GM18498 (cell line): Measurements from ENCODE around the gene GCNT2.
"Not testable (repeated sequence)": the region's sequence is repeated elsewhere in the genome, so short reads cannot be mapped to it uniquely, and the experiment has no call there.

Experiments
- ATAC-seq: cut with Tn5 transposase; IDR thresholded peaks from one replicate; pipeline ENCODE4 v1.9.1; 2021; ENCODE audit warnings: mild to moderate bottlenecking, moderate library complexity; ENCODE audit not compliant: unreplicated experiment

Gene GCNT2

DNA sequence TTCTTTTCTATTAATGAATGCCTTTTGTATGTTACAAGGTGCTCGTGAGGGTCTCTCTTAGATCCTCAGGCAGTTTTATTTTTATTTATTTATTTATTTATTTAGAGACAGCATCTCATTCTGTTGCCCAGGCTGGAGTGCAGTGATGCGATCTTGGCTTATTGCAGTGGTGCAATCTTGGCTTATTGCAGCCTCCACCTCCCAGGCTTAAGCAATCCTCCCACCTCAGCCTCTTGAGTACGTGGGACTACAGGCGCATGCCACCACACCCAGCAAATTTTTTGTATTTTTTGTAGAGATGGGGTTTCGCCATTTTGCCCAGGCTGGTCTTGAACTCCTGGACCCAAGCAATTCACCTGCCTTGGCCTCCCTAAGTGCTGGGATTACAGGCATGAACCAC is 79.5 kb downstream of the GCNT2 start:
- ATAC-seq = not testable (repeated sequence)

DNA sequence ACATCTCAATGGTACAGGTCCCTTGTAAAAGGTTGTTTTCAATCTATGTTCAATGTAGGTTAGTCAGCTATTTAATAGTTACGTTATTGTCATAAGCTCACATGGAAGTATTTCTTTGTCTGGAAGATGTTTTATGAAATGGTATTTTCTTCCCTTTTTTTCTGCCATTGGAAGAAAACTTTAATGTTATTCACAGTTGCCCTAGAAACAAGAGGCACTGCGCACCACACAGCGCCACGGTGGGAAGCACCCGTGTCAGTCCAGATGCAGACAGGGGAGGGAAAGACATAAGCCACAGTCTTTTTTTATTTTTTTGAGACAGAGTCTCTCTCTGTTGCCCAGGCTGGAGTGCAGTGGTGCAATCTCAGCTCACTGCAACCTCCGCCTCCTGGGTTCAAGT is 82.1 kb downstream of the GCNT2 start:
- no peak for ATAC-seq

DNA sequence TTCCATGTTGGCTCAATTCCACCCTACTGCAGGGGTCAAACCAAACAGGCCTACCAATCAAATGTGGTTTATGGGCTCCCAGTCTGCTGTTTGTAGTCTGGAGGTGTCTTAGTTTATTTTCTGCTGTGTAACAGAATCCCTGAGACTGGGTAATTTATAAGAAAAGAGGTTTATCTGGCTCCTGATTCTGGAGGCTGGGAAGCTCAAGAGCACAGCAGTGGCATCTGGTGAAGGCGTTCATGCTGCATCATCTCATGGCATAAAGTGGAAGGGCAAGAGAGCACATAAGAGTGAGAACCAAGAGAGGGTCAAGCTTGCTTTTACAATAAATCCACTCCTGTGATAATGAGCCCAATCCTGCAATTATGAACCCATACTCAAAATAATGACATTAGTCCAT is 87.9 kb downstream of the GCNT2 start:
- no peak for ATAC-seq

DNA sequence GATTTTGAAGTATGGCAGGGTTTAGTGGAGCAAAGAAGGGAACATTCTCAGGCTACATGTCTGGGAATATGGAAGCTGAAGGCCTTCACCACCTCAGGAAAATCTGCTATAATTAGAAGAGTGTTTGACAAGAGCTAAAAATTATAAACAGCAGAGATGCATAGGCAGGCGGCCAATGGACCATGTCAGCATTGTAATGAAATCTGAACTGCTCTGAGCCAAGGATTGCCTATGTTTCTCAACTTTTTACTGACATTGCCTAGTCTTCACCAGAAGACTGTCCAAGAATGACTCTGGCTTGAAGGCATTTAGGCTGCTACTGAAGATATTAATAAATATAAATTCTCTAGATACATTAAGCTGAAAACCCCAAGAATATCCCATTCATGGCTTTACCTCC is 89.1 kb downstream of the GCNT2 start:
- ATAC-seq = no peak

DNA sequence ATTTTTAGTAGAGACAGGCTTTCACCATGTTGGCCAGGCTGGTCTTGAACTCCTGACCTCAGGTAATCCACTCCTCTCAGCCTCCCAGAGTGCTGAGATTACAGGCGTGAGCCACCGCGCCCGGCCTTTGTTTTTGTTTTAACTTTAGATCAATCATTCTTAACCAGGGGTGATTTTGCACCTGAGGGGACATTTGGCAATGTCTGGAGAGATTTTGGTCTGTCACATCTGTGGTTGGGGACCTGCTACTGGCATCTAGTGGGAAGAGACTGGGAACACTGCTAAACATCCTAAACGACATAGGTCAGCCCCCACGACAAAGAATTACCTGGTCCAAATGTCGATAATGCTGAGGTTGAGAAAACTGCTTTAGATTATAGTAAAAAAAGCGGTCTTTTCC is 91.0 kb downstream of the GCNT2 start:
- ATAC-seq = no peak

DNA sequence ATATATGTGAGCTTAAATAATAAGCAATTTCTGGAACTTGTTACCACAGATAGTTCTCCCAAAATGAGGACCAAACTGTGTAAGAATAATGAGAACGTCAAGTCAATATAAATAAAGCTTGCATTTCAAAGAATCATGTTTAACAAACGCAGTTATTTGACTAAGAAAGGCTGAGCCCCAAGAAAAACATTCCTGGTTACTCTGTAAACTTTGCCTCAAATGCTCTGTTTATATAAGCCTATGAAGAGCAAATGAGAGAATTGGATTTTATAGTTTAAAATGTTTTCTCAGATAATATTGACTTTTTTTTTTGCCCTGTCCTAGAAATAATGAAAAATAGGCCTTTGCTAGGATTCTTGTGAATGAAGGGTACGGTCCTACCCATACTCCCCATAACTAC is 91.9 kb downstream of the GCNT2 start:
- ATAC-seq = no peak

DNA sequence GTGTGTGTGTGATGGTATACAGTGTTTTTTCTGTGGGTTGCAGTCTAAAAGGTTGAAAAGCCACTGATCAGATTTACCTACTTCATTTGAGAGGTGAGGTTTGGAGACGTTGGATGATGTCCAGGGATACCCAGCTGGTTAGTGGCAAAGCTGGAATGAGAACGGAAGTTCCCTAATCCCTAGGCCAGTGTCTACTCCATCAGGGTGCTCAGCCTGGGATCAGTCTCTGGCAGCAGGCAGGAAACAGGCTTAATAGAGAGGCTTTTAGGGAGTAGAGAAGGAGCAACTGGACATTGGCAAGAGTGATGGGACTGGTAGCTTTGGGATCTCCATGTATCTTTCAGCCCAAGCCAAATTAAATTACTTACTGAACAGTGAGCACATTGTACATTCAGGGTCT is 92.6 kb downstream of the GCNT2 start:
- ATAC-seq = no peak

DNA sequence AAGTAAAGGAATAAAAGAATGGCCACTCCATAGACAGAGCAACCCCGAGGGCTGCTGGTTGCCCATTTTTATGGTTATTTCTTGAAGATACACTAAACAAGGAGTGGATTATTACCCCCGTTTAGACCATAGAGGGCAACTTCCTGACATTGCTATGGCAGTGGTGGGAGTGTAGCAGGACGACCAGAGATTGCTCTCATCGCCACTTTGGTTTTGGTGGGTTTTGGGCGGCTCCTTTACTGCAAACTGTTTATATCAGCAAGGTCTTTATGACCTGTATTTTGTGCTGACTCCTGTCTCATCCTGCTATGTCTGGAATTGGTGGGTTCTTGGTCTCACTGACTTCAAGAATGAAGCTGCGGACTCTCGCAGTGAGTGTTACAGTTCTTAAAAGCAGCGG is 94.5 kb downstream of the GCNT2 start:
- no peak for ATAC-seq

DNA sequence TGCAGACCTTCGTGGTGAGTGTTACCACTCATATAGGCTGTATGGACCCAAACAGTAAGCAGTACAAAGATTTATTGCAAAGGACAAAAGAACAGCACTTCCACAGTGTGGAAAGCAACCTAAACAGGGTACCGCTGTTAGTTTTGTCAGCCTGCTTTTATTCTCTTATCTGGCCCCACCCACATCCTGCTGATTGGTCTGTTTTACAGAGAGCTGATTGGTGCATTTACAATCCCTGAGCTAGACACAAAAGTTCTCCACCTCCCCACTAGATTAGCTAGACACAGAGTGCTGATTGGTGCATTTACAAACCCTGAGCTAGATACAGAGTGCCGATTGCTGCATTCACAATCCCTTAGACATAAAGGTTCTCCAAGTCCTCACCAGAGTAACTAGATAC is 95.1 kb downstream of the GCNT2 start:
- not testable (repeated sequence) for ATAC-seq

DNA sequence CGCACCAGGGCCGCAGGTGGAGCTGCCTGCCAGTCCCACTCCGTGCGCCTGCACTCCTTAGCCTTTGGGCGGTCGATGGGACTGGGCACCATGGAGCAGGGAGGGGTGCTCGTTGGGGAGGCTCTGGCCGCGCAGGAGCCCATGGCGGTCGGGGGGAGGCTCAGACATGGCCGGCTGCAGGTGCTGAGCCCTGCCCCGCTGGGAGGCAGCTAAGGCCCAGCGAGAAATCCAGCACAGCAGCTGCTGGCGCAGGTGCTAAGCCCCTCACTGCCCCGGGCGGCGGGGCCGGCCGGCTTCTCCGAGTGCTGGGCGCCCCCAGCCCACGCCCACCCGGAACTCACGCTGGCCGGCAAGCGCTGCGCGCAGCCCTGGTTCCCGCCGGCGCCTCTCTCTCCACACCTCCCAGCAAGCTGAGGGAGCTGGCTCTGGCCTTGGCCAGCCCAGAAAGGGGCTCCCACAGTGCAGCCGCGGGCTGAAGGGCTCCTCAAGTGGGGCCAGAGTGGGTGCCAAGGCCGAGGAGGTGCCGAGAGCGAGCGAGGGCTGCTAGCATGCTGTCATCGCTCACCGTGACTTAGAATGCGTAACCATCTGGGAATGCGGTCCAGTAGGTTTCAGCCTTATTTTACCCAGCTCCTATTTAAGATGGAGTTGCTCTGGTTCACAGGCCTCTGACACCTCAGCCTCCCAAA is 96.0 kb downstream of the GCNT2 start:
- ATAC-seq = no peak

DNA sequence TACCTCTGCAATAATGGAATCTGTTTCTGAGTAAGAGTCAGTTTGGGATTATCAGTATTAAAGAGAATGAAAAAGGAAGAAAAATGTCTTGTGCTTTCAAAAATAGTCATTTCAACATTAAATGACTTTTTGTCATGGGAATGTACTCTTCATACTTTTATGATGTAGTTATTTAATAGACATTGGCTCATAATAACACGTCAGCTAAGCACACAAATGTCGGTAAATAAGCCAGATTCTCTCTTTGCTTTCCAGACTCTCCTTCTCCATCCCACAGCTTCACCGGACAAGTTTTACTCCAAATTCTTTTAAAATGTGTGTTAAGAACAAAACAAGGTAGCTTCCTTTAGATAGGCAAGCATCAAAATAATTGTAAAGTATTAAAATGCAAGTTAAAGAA is 97.3 kb downstream of the GCNT2 start:
- ATAC-seq = no peak

DNA sequence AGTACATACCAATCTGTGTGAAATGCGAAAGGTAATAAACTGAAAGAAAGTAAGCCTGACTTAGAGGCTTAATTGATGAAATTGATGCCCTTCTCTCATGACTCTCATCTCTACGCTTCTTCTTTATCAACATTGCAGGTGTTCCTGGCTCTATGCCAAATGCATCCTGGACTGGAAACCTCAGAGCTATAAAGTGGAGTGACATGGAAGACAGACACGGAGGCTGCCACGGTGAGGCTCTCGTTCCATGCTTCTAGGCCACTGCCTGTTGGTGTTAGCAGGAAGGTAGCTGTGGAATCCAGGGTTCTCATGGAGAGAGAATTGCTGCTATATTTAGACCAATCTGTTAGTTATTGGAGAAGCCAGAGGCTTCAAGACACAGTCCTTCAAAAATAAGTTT is 100.1 kb downstream of the GCNT2 start:
- no peak for ATAC-seq

DNA sequence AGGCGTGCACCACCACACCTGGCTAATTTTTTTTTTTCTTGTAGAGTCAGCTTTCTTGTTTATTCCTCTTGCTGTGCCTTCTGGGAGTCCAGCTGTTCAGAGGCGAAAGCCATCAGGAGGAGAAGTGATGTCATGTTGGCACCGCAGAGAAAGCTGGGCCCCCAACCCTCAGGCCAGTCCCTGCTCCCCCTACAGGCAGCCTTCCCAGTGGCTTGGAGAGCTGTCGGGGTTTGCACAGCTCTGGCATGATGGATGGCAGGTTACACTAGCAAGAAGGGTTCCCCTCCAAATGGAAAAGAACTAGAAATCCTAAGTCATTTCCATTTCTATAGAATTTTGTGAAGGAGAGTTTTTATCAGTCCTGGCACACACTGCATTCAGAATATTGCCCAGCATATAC is 100.7 kb downstream of the GCNT2 start:
- no peak for ATAC-seq

DNA sequence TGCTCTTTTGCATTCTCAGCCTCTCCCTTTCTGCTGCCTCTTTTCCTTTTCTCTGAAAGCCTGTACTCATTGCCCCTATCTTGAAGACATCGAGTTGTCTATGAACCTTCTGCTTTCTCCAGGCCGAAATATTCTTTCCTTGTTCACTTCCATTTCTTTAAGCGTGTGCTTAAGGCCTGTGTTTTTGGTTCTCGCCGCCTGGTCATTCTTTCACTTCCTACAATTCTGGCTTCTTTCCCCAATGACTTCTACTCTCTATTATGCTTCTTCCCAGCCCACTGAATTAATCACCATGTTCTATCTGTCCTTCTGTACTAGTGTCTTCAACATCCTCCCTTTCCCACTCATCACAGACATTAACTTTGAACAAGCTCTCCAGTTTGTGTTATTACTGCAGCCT is 103.7 kb downstream of the GCNT2 start:
- no peak for ATAC-seq

DNA sequence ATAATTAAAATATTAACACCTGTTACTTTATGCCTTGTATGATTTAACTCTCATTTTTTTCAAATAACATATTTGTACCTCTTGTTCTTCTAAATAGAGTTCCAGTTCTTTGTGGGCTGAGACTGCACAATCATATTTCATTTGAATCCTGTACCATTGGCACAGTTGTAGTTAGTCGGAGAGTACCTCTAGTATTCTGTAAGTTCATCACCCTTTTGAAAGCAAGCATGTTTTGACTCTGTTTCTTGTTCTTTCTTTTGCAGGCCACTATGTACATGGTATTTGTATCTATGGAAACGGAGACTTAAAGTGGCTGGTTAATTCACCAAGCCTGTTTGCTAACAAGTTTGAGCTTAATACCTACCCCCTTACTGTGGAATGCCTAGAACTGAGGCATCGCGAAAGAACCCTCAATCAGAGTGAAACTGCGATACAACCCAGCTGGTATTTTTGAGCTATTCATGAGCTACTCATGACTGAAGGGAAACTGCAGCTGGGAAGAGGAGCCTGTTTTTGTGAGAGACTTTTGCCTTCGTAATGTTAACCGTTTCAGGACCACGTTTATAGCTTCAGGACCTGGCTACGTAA is 105.1 kb downstream of the GCNT2 start:
- ATAC-seq = no peak

DNA sequence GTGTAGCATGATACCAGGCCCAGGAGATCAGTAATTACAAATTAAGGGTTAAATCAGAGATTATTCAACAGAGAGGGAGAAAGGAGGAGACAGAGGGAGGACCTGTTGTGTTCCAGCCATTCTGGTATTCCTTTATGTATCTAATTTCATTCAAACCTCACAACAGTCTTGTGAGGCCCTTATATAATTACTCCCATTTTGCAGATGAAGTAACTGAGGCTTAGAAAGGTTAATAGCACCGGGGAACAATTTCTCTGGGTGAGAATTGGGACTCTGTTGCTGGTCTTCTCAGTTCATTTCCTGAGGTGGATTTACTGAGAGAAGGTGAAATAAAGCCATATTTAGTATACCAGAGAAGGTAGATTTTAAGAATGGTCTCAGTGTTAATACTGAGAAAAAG is 106.6 kb downstream of the GCNT2 start:
- ATAC-seq = no peak

DNA sequence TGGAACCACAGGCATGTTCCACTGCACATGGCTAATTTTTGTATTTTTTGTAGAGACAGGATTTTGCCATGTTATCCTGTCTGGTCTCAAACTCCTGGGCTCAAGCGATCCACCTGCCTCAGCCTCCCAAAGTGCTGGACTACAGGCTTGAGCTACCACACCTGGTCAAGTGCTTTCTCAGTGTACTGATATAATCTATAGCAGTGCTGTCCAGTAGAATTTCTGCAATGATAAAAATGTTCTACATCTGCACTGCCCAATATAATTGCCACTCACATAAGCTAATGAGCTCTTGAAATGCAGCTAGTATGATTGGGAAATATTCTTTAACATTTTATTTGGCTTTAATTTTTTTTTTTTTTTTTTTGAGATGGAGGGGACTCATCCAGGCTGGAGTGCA is 109.0 kb downstream of the GCNT2 start:
- ATAC-seq = no peak

DNA sequence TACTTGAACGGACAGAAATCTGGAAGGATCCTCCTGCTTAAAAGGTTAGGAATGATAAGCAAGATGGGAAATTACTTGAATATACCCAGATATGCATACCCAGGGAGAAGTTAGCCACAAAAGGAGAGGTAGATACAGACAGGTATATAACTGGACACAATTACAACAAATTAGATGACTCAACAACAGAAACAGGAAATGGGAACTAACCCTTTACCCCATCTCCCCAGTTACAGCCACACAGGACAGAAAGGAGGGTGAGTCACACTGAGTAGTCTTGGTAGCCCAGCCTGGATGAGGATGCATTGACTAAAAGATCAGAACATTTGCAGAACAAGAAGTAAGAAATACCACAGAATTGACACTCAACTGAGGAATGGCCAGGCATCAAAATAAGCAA is 112.1 kb downstream of the GCNT2 start:
- ATAC-seq = peak; percentile 97

DNA sequence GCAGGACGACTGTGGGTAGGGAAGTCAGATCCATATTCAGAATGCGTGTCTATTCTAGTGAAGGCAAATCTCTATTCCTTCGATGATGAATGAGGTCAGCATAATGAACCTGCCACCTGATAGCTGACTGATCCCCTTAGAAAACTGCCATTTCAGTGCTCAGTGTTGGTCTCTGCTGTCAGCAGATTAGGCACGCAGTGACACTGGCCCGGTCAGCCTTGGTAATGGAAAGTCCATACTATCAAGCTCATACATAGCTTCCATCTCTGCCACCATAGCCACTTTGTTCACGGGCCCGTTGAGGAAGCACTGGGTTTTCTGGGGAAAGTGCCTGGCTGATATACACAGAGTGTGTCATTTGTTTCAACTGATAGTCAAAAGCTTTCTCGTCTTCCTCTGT is 119.3 kb downstream of the GCNT2 start:
- no peak for ATAC-seq

DNA sequence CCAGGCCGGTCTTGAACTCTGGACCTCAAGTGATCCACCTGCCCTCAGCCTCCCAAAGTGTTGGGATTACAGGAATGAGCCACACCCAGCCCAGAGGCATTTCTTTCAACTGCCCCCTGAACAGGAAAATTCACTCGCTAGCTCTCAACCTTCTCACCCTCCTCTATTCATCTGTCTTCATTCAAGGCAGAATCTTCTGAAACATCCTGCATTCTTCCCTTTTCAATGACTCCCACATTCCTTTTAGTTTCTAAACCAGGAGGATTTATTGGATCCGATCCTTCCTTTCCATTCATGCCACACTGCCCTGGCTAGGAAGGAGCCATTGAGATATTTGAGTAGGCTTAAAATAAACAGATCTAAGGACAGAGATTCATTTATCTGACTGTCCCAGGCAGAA is 120.4 kb downstream of the GCNT2 start:
- ATAC-seq = no peak

DNA sequence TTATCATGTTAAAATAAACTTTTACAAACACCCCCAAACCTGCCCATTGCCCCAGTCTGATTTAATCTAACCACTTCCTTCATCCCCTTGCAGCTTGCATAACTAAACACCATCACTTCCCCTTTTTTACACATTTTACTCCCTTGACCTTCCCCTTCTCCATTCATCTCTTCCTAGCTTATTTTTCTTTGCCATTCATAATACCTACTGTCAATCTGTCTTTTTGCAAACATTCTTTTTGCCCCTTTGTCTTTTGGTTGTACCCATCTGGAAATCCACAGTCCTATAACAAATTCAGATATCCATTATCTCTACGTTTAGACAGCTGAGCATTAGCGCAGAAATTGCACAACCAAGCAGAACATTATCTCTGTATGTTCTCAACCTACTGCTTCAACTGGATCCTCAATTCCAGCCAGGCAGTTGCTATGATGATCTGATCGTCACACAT is 122.1 kb downstream of the GCNT2 start:
- ATAC-seq = peak; percentile 87

DNA sequence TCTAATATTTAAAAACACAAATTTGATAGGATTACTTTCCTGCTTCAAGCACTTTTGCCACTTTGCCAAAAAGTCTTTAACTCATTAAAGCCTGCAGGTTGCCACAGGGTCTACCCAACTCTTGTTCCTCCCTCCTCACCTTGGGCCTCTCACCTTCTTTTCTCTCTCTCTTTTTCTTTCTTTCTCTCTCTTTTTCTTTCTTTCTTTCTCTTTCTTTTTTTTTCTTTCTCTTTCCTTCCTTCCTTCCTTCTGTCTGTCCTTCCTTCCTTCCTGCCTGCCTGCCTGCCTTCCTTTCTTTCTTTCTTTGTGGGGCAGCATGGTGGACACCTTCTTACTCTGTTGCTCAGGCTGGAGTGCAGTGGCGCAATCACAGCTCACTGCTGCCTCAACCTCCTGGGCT is 123.1 kb downstream of the GCNT2 start:
- no peak for ATAC-seq

DNA sequence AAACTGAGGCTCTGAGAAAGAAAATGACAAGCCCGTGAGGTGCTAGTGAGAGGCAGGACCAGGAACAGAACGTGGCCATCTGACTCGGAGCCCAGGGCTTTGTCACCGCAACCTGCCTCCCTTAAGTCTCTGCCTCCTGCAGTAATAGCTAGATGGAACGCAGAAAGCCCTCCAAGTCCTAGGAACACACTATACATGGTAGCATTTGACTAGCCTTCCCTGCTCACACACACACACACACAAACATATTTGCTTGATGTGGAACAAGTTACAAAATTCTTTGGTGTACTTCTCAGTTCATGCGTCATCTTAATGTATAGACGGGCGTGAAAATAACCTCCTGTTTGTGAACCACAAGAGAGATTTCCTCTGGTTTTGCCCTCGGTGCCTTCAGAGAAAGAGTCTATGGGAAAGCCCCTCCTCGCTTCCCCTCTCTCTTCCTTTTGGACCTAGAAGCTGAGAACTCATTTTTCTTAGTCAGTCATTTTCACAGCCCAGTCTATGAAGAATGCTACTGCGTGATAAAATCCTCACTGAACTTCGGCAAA is 134.4 kb downstream of the GCNT2 start:
- ATAC-seq = no peak
